Natural killer cell (primary cell): ENCODE results near the gene GLI3. TPM values are rescaled to one million over a fixed set of nuclear protein-coding genes. Genes with fewer than 3 reads are reported as not detected.

ENCODE experiments used
- ATAC-seq, 3 donors: fragments of 150-1000 bp in 2 of 3; fragments of 200-7000 bp in 1 of 3; cut with Tn5 transposase; 1 replicate in 1 of 3; 2 replicates in 2 of 3; pipeline ENCODE4 v1.10.0; 2021; ENCODE audit warnings: mild to moderate bottlenecking in 2 of 3, moderate library complexity in 2 of 3
- DNase-seq, 2 donors: peaks; one replicate each; pipeline versions ENCODE4 v3.0.0 to v3.0.0-alpha.2; 2013 to 2021; ENCODE audit warnings: mixed read lengths in 1 of 2
- H3K27ac ChIP-seq: one replicate; pipeline ENCODE4 v1.5.1; 2013; ENCODE audit warnings: mild to moderate bottlenecking, low read length
- H3K27me3 ChIP-seq: one replicate; pipeline ENCODE4 v1.6.1; 2013; ENCODE audit warnings: low read length; ENCODE audit not compliant: control insufficient read depth, insufficient read depth
- H3K36me3 ChIP-seq: one replicate; pipeline ENCODE4 v1.6.1; 2013; ENCODE audit warnings: low read length; ENCODE audit not compliant: control insufficient read depth, insufficient read depth
- H3K4me1 ChIP-seq: one replicate; pipeline ENCODE4 v1.6.1; 2013; ENCODE audit warnings: low read length; ENCODE audit not compliant: control insufficient read depth, insufficient read depth
- H3K4me3 ChIP-seq: one replicate; pipeline ENCODE4 v1.5.1; 2013; ENCODE audit warnings: low read length
- H3K9me3 ChIP-seq: one replicate; pipeline ENCODE4 v1.6.1; 2013; ENCODE audit warnings: low read length; ENCODE audit not compliant: control insufficient read depth, insufficient read depth
- H3K27ac Mint-ChIP-seq, 2 donors: one replicate each; pipeline ENCODE4 v1.8.0; 2022; ENCODE audit warnings: mild to moderate bottlenecking in 2 of 2, mixed read lengths in 2 of 2, moderate library complexity in 1 of 2
- H3K27me3 Mint-ChIP-seq, 2 donors: one replicate each; pipeline ENCODE4 v1.8.0; 2022; ENCODE audit warnings: low read depth in 2 of 2, mixed read lengths in 2 of 2
- H3K36me3 Mint-ChIP-seq: one replicate; pipeline ENCODE4 v1.8.0; 2022; ENCODE audit warnings: mixed read lengths
- H3K4me1 Mint-ChIP-seq, 2 donors: one replicate each; pipeline ENCODE4 v1.8.0; 2022; ENCODE audit warnings: mixed read lengths in 2 of 2
- H3K4me3 Mint-ChIP-seq: one replicate; pipeline ENCODE4 v1.8.0; 2022; ENCODE audit warnings: mild to moderate bottlenecking, moderate library complexity, mixed read lengths
- H3K9me3 Mint-ChIP-seq, 2 donors: one replicate each; pipeline ENCODE4 v1.8.0; 2022; ENCODE audit warnings: mixed read lengths in 2 of 2
- CTCF ChIP-seq: fragments of 200-600 bp; IDR thresholded peaks from one replicate; pipeline ENCODE4 v1.8.0; 2022; ENCODE audit warnings: antibody characterized with exemption
- WGBS: methylation state at CpG from one replicate; pipeline ENCODE4 v1.1.7; 2013; ENCODE audit warnings: missing lambda C conversion rate; ENCODE audit not compliant: insufficient coverage; 5-methylcytosine and 5-hydroxymethylcytosine counted together
- intact Hi-C: fragments of 100-400 bp; cut with micrococcal nuclease; formaldehyde crosslinking; loops from one replicate; pipeline ENCODE4 v1.14.2; 2022
- total RNA-seq, 4 donors: library from RNA; stranded (reverse); fragments of 120-200 nt in 1 of 4; gene quantifications; one replicate each; pipeline versions ENCODE4 v1.2.3 to v1.2.4, GENCODE V29; 2013 to 2022

The GLI3 gene
- total RNA-seq, 3 donors from 2014 or later (not counting 1 experiment from before 2014, with no cell fraction given): 2.9 to 4.7 (median 3.1) TPM

DNA sequence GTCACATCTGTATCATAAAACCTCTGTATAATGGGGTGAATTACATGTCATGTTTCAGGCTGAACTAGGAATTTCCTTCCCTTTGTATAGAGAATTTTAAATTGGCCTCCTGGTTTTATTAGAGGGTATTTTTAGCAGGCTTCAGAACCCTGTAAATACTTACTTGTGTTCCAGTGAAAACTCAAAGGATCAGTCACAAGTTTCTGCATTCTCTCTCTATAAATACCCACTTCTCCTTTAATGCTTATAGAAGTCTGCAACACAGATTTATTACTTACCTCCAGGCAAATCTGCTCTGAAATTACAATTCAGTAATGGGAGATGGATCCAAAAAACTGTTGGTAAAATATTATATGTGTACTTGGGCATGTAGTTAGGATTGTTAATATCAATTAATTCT lies 161.6 kb downstream of the GLI3 start:
- TF ChIP-seq CTCF: no peak
- peaks cover 0 to 18% of the 10 kb centered on the region in 2 donors for H3K27me3 Mint-ChIP-seq
- H3K4me3 ChIP-seq: no peak overlapping the region
- H3K27ac ChIP-seq: no peak overlapping the region
- no peaks in the 10 kb centered on the region for H3K9me3 ChIP-seq
- intact Hi-C loops: no loop called here
- no peaks in the 10 kb centered on the region for H3K27me3 ChIP-seq
- peaks cover 0 to under 1% of the 10 kb centered on the region in 2 donors for H3K4me1 Mint-ChIP-seq
- no peaks in the 10 kb centered on the region for H3K36me3 ChIP-seq
- ATAC-seq (no peak), DNase-seq (no peak)
- H3K27ac Mint-ChIP-seq: no peak overlapping the region
- no peaks in the 10 kb centered on the region for H3K9me3 Mint-ChIP-seq
- H3K4me3 Mint-ChIP-seq: no peak overlapping the region
- no peaks in the 10 kb centered on the region for H3K4me1 ChIP-seq
- H3K36me3 Mint-ChIP-seq: no peaks in the 10 kb centered on the region

GRCh38 chr7:42074076-42074475 lies 162.9 kb downstream of the GLI3 start:
- intact Hi-C loops: no loop called here
- 88% methylated on average over 4 of the region's 4 CpGs for WGBS
- H3K36me3 Mint-ChIP-seq: no peaks in the 10 kb centered on the region
- H3K9me3 Mint-ChIP-seq: no peaks in the 10 kb centered on the region
- H3K27ac Mint-ChIP-seq: no peak overlapping the region
- no peaks in the 10 kb centered on the region for H3K4me1 ChIP-seq
- ATAC-seq: no peak
- no peak for TF ChIP-seq CTCF
- peaks cover 7% of the 10 kb centered on the region in 2 donors for H3K4me1 Mint-ChIP-seq
- H3K4me3 ChIP-seq: no peak overlapping the region
- no peaks in the 10 kb centered on the region for H3K27me3 ChIP-seq
- no peaks in the 10 kb centered on the region for H3K36me3 ChIP-seq
- H3K27me3 Mint-ChIP-seq: peaks cover 0 to 7% of the 10 kb centered on the region in 2 donors
- no peak overlapping the region for H3K27ac ChIP-seq
- H3K9me3 ChIP-seq: no peaks in the 10 kb centered on the region
- no peak overlapping the region for H3K4me3 Mint-ChIP-seq
- no peak for DNase-seq

DNA sequence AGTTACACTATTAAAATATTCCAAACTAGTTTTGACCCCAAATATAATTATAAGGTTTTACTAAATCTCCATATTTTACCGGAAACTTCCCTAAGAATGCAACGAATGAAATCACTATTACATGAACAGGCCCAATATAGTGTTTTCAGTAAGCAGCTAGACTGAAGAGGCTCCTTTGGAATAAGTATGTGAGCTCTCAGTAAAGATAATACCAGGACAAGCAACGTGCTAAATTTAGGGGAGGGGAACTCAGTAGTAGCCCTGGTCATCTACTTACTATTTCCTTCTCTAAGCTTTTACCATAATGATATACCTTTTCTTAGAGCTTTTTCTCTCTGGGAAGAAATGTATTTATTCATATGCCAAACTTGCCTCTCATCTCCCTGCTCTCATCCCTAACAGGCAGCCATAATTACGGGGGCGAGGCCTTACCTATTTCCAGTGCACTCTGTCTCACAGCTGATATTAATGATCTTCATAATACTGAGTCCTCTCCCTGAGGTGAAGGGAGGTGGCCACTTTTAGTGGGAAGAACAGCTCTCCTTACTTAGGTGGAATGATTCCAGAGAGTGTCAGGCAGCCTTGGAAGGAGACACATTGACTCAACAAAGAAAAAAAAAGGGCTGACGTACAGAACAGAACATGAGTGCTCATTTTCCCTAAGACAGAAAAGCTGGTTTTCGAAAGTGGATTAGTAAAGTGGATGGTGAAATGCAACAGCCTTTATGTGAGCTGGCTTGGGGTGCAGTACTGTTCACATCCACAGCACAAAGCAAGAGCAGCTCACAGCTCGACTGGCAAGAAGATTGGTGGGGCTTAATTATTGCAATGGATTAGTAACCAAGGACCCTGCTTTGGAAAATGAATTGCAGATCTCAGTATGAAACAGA lies 165.4 kb downstream of the GLI3 start:
- H3K27ac ChIP-seq: no peak overlapping the region
- ATAC-seq (no peak), DNase-seq (no peak)
- peaks cover 0 to 7% of the 10 kb centered on the region in 2 donors for H3K27me3 Mint-ChIP-seq
- no peaks in the 10 kb centered on the region for H3K9me3 Mint-ChIP-seq
- no peak overlapping the region for H3K27ac Mint-ChIP-seq
- 90% methylated on average over 3 of the region's 8 CpGs for WGBS
- no peaks in the 10 kb centered on the region for H3K36me3 ChIP-seq
- intact Hi-C loops: no loop called here
- no peak overlapping the region for H3K4me3 Mint-ChIP-seq
- no peaks in the 10 kb centered on the region for H3K36me3 Mint-ChIP-seq
- no peaks in the 10 kb centered on the region for H3K27me3 ChIP-seq
- H3K9me3 ChIP-seq: no peaks in the 10 kb centered on the region
- no peak for TF ChIP-seq CTCF
- H3K4me1 ChIP-seq: no peaks in the 10 kb centered on the region
- peaks cover 7% of the 10 kb centered on the region in 2 donors for H3K4me1 Mint-ChIP-seq
- no peak overlapping the region for H3K4me3 ChIP-seq
